Ovary (tissue), 9 donors: ENCODE data around the gene GSK3B. TPM values are rescaled to one million over a fixed set of nuclear protein-coding genes. Genes with fewer than 3 reads are reported as not detected.
"Not testable (repeated sequence)": the region's sequence is repeated elsewhere in the genome, so short reads cannot be mapped to it uniquely, and the experiment has no call there.

Experiments
- DNase-seq, 5 donors: peaks; one replicate each; pipeline ENCODE4 v3.0.0-alpha.2; 2019 to 2020
- H3K27ac ChIP-seq, 2 donors: fragments of 200-600 bp; one replicate each; pipeline versions ENCODE4 v1.5.1 to v1.8.0; 2019 to 2022
- H3K27me3 ChIP-seq: fragments of 200-600 bp; one replicate; pipeline ENCODE4 v1.8.0; 2022
- H3K36me3 ChIP-seq: fragments of 200-600 bp; sonication (generic); one replicate; pipeline ENCODE4 v1.5.1; 2019
- H3K4me1 ChIP-seq: one replicate; pipeline ENCODE4 v1.8.1; 2013; ENCODE audit warnings: mild to moderate bottlenecking, moderate library complexity; ENCODE audit not compliant: insufficient read depth
- H3K4me3 ChIP-seq: fragments of 200-600 bp; sonication (generic); one replicate; pipeline ENCODE4 v1.5.1; 2017
- H3K9me3 ChIP-seq, 2 donors: fragments of 200-600 bp in 1 of 2; sonication (generic) in 1 of 2; one replicate each; pipeline versions ENCODE4 v1.5.1 to v1.8.1; 2013 to 2019; ENCODE audit warnings: mild to moderate bottlenecking in 1 of 2, moderate library complexity in 1 of 2
- EP300 ChIP-seq: sonication (generic); formaldehyde crosslinking; IDR thresholded peaks from one replicate; pipeline ENCODE4 v1.6.1; 2017; ENCODE audit warnings: antibody characterized with exemption
- POLR2A ChIP-seq: fragments of 450-650 bp; IDR thresholded peaks from one replicate; pipeline ENCODE4 v1.6.1; 2017; ENCODE audit warnings: antibody characterized with exemption, mild to moderate bottlenecking, moderate library complexity
- WGBS, 3 donors: extraction: QIAGEN DNeasy Blood & Tissue Kit in 1 of 3; methylation state at CpG; one replicate each; pipeline versions ENCODE4 v1.1.5 to v1.1.7; 2013 to 2017; 5-methylcytosine and 5-hydroxymethylcytosine counted together
- intact Hi-C, 4 donors: fragments of 100-400 bp; cut with DNase I; formaldehyde crosslinking; loops; one replicate each; pipeline versions ENCODE4 v1.11.0 to v1.15.1; 2022 to 2023
- polyA plus RNA-seq, 2 donors: library from polyadenylated mRNA; stranded (reverse); fragments of 200-250 nt in 1 of 2; fragments of 350-450 nt in 1 of 2; fragmentation: Illumina TruSeq in 1 of 2; extraction: RNeasy Lipid Tissue Mini Kit (QIAGEN cat#74804) in 1 of 2; gene quantifications; one replicate each; pipeline ENCODE4 v1.2.3, GENCODE V29; 2013 to 2014
- total RNA-seq, 7 donors: library from RNA; depleted of rRNA in 2 of 7; stranded (reverse); fragments of >200 nt in 2 of 7; fragmentation: NEBNext Ultra II Directional in 3 of 7; extraction: Animal tissue kit (Norgen Biotek cat#: 25700) in 3 of 7; gene quantifications; one replicate each; pipeline versions ENCODE4 v1.1.0 to v1.2.4, GENCODE V29; 2016 to 2023
- TF ChIP-seq, protein P1 (sequence below), 3 donors: fragments of 450-650 bp in 2 of 3; fragments of 200-600 bp in 1 of 3; IDR thresholded peaks; one replicate each; pipeline versions ENCODE4 v1.5.1 to v1.8.0; 2016 to 2022; ENCODE audit warnings: antibody characterized with exemption in 3 of 3, mild to moderate bottlenecking in 1 of 3
- donor health status: DM: no; HTN: no; CAD: no; lungs with moderate emphysema.
- donor health status: DM: no; HTN: no; CAD: no.
- donor health status: Bipolar disorder and iron deficiency.
- donor health status: DM: yes; HTN: yes; CAD: no.
- donor health status: DM: no; HTN: no; CAD: no.
- donor health status: DM: yes; HTN: yes; CAD: no.

Gene GSK3B
- total and polyA plus RNA-seq, 9 donors: 8.3 to 38.4 (median 25.3) TPM

DNA sequence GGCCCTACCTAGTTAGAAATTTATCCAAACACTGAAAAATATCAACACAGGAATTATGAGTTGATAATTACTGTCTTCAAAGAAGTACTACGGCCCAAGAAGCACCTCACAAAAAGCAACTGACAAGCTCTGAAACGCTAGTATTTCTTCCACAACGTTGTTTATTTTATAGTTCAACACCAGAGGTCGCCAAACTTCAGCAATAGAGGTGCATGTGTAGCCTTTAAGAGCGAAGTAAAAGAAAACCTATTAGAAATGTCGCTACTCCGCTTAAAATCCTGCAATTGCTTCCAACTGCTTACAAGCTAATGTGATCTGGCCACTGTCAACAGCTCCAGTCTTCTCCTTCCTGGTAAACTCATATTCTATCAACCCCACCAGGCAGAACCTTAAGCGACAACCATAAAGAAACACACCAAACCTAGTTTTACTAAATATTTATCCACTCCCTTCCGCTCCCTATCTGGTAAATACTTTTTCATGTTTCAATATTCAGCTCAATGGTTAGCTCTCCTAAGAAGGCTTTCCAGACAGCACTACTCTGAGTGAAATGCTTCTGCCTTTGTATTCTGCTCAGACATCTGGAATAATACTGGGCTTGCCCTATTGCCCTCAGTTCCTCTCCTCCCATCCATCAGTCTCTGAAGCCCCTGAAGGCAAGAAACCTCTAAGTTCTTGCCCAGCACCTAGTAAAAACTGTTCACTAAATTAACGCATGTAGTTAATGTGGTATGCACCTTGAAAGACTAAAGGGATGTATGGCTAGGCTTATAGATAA lies 202.1 kb downstream of the GSK3B start:
- DNase-seq: peak in 4 of 5 donors; percentile 10 to 34 (median 20)
- Histone ChIP-seq H3K27ac (no peak overlapping the region), H3K36me3 (no peaks in the 10 kb centered on the region), H3K9me3 (peaks cover 0 to 6% of the 10 kb centered on the region in 2 donors), H3K27me3 (no peaks in the 10 kb centered on the region), H3K4me1 (peaks cover 3% of the 10 kb centered on the region), H3K4me3 (no peak overlapping the region)
- intact Hi-C loops: no loop called here
- 21 to 28% (median 23%) methylated on average over 10 of the region's 10 CpGs for WGBS, 3 donors
- TF ChIP-seq POLR2A (no peak), EP300 (no peak)
- TF ChIP-seq, protein P1, sequence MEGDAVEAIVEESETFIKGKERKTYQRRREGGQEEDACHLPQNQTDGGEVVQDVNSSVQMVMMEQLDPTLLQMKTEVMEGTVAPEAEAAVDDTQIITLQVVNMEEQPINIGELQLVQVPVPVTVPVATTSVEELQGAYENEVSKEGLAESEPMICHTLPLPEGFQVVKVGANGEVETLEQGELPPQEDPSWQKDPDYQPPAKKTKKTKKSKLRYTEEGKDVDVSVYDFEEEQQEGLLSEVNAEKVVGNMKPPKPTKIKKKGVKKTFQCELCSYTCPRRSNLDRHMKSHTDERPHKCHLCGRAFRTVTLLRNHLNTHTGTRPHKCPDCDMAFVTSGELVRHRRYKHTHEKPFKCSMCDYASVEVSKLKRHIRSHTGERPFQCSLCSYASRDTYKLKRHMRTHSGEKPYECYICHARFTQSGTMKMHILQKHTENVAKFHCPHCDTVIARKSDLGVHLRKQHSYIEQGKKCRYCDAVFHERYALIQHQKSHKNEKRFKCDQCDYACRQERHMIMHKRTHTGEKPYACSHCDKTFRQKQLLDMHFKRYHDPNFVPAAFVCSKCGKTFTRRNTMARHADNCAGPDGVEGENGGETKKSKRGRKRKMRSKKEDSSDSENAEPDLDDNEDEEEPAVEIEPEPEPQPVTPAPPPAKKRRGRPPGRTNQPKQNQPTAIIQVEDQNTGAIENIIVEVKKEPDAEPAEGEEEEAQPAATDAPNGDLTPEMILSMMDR (IDR thresholded peaks at IDR 0.05): peak; percentile 45 to 73 (median 57)

DNA sequence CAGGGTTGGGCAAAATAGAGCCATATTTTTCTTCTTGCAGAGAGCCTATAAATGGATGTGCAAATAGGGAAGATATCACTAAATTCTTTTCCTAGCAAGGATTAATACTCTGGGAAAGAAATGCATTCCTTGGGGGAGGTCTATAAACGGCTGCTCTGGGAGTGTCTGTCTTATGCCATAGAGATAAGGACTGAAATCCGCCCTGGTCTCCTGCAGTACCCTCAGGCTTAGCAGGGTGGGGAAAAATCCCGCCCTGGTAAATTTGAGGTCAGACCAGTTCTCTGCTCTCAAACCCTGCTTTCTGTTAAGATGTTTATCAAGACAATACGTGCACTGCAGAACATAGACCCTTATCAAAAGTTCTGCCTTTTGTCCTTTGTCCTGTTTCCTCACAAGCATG lies 205.6 kb downstream of the GSK3B start:
- WGBS, 3 donors: 91 to 95% (median 94%) methylated on average over 4 of the region's 4 CpGs
- intact Hi-C loops, H3K9me3 ChIP-seq, DNase-seq, H3K27me3 ChIP-seq, H3K4me1 ChIP-seq, H3K27ac ChIP-seq, H3K36me3 ChIP-seq, H3K4me3 ChIP-seq: not testable (repeated sequence)

DNA sequence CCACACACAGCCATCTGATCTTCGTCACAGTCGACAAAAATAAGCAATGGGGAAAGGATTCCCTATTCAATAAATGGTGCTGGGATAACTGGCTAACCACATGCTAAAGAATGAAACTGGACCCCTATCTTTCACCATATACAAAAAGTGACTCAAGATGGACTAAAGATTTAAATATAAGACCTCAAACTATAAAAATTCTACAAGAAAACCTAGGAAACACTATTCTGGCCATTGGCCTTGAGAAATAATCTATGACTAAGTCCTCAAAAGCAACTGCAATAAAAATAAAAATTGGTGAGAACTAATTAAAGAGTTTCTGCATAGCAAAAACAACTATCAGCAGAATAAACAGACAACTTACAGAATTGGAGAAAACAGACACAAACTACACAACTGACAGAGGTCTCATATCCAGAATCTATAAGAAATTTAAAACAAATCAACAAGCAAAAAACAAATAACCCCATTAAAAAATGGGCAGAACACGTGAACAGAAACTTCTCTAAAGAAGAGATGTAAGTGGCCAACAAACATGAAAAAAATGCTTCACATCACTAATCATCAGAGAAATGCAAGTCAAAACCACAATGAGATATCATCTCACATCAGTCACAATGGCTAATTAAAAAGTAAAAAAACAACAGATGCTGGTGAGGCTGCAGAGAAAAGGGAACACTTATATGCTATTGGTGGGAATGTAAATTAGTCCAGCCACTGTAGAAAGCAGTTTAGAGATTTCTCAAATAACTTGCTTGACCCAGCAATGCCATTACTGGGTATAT lies 208.3 kb downstream of the GSK3B start:
- DNase-seq: no peak
- WGBS, 3 donors: 95 to 98% (median 95%) methylated on average over 3 of the region's 3 CpGs
- TF ChIP-seq POLR2A: no peak
- TF ChIP-seq, protein P1 (IDR thresholded peaks at IDR 0.05): no peak
- TF ChIP-seq EP300: no peak
- Histone ChIP-seq H3K36me3 (no peaks in the 10 kb centered on the region), H3K27me3 (no peaks in the 10 kb centered on the region), H3K4me1 (no peaks in the 10 kb centered on the region), H3K9me3 (peaks cover 0 to 6% of the 10 kb centered on the region in 2 donors), H3K27ac (no peak overlapping the region), H3K4me3 (no peak overlapping the region)
- intact Hi-C loops: no loop called here

DNA sequence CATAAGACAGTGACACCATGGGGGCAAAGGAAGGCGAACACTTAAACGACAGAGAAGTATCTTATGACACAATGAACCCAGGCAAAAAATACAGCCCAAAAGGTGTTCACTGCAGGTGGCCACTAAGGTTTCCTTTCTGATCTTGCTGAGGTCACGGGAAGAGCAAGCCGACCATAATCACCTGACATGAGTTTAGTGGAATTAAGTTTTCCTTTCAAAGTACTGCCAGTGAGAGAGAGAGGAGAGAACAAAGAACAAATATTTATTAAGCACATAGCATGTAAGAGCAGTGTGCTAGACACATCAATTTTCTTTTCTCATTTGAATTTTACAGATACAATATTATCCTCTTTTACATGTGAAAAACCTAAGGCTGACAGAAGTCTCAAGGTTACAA lies 210.1 kb downstream of the GSK3B start:
- Histone ChIP-seq H3K9me3 (peaks cover 0 to 6% of the 10 kb centered on the region in 2 donors), H3K27ac (no peak overlapping the region), H3K4me1 (no peaks in the 10 kb centered on the region), H3K36me3 (no peaks in the 10 kb centered on the region), H3K27me3 (no peaks in the 10 kb centered on the region), H3K4me3 (no peak overlapping the region)
- 80 to 95% (median 94%) methylated on average over 4 of the region's 4 CpGs for WGBS, 3 donors
- TF ChIP-seq EP300 (no peak), POLR2A (no peak)
- TF ChIP-seq, protein P1 (IDR thresholded peaks at IDR 0.05): no peak
- no peak for DNase-seq
- intact Hi-C loops: no loop called here
